ENCODE results near the gene NOB1.
"Not testable (repeated sequence)": the region's sequence is repeated elsewhere in the genome, so short reads cannot be mapped to it uniquely, and the experiment has no call there.

Gene NOB1

DNA sequence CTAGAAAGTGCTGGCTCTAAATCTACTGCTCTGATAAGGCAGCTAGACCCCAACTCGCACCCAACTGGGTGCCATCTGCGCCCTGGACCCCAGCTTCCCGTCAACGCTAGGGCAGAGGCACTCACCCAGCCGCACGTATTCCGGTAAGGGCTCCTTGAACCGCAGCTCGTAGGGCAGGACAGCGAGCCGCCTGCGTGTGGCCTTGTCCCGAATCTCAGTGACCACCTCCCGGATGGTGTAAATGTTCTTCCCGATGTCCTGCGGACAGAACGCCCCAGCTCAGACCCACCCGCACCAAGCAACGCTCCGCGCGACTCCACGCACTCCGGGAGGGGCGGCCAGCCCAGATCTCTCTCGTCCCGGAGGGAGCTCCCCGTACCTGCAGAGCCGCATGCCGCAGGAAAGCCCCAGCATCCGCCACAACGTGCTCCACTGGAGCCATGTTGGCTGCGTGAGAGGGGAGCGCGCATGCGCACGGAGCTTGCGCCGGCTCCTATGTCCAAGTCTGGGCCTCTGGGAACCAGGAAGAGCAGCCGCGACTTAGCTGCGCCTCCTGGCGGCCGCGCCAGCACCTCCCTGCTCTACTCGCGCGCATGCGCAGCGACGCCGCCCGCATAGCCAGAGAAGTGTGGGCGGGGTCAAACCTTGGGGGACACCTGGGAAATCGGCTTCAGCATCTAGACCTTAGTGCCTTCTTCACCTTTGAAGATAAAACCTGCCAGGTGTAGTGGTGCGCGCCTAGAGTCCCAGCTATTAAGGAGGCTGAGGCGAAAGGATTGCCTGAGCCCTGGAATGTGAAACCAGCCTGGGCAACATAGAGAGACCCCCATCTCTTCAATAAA, at the start of gene NOB1:
Gene NOB1, minus strand, starts transcription at position 458 of the 842 bp plus-strand sequence. Its CDS starts 16 bp downstream, at position 442.
- peak; percentile 87 for DNase-seq

DNA sequence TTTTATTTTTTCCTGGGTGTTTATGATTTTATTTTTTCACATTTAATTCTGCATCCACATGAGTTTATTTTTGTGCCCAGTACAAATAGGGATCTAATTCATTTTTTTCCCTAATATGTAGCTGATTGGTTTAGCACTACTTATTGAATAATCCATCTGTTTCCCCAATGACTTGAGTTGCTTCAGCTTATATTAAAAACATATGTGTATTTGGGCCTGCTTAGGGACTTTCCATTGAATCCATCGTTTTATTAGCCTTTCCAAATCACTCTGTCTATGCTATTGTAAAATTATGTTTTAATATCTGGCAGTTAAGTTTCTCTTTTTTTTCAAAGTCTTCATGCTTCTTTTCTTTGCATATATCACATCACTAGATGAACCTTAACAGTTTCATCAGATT, 49.6 kb upstream of the NOB1 start:
- DNase-seq, result no peak

DNA sequence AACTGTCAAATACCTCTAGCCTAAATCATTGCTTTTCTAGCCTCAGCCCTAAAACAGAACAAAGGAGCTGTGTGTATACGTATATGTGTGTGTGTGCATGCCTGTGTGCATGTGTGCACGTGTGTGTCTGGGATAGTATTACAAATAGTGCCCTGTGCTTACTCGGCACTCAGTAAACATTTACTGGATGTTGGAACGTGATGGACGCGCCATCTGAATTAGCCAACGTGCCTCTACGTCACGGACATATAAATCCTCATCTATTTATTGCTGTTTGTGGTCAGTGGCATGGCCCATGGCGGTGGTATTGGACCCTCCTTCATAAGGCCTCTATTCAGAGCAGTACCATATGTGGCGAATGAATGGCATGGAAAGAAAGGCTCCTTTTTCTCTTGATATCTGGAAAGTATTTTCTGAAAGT, 44.9 kb upstream of the NOB1 start:
- no peak for DNase-seq

DNA sequence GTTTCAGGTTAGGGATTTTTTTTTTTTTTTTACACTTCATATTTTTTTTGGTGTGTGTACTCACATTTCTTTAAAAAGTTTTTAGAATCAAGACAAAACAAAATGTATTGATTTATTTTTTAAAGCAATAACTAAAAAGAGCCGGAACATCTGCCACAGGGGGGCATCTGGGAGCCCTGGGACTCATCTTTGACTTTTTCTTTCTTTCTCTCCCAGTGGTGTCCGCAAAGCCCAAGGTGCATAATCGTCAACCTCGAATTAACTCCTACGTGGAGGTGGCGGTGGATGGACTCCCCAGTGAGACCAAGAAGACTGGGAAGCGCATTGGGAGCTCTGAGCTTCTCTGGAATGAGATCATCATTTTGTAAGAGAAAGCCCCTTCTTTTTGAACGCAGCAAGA, 43.7 kb upstream of the NOB1 start:
- no peak for DNase-seq

DNA sequence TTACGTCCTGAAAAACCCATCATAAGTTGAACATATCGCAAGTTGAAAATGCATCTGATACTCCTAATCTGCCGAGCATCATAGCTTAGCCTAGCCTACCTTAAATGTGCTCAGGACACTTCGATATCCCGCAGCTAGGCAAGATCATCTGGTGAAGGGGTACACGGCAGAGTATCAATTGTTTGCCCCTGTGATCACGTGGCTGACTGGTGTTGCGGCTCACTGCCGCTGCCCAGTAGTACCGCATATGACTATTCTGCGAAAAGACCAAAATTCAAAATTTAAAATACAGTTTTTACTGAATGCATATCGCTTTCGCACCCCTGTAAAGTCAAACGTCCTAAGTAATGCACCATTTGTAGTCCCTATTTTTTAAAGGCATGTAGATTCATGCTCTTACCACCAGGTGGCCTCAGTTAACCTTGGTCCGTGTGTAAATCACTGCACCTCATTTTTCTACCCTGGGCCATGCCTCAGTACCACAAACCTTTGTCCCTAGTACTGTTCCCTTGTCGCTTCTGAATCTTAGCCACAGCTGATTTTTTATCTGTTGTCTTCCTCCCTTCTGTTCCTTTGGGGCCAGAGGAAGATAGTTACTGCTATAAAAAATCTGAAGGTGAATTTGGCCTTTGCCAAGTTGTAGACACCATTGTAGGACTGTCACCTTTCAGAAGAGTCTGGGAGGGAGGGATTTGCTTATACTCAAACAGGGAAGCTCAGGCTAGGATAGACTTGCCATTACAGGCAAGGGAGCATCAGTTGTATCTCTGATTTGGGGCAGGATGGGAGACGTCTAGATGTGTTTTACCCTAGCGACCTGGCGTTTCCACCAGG, 41.8 kb upstream of the NOB1 start:
- no peak for DNase-seq

DNA sequence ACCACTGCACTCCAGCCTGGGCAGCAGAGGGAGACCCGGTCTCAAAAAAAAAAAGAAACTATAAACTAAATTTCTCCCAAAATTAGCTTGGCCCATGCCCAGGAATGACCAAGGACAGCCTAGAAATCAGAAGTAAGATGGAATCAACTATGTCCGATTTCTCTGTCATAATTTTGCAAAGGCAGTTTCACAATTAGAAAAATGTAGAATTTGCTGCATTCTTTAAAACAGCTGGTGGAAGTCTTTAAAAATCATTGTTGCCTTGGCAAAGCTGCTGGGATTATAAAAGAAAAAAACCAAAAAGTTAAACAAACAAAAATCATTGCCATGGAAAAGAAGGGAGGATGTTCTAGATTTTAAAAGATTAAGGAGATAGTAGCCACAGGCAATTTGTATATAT, 39.8 kb upstream of the NOB1 start:
- DNase-seq, result no peak

DNA sequence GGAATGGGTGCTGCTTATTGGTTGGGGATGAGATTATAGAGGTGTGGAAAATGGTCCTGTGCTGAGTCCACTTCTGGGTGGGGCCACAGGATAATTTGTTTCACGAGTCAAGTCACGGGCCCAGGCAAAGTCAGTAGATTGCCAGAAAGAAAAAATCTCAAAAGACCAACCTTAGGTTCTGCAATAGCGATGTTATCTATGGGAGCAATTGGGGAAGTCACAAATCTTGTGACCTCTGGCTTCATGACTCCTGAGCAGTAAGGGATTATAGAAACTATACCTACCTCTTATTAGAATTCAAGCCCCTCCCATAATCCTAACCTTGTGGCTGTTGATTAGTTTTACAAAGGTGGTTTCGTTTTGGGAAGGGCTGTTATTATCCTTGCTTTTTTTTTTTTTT, 38.8 kb upstream of the NOB1 start:
- DNase-seq, result no peak

DNA sequence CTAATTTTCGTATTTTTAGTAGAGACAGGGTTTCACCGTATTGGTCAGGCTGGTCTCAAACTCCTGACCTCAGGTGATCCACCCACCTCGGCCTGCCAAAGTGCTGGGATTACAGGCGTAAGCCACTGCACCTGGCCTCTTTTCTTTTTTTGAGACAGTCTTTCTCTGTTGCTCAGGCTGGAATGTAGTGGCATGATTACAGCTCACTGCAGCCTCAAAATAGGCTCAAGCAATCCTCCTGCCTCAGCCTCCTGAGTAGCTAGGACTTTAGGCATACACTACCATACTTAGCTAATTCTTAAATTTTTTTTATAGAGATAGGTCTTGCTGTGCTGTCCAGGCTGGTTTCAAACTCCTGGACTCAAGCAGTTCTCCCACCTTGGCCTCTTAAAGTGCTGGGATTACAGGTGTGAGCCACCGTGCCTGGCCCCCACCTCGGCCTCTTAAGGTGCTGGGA, 36.7 kb upstream of the NOB1 start:
- not testable (repeated sequence) for DNase-seq

DNA sequence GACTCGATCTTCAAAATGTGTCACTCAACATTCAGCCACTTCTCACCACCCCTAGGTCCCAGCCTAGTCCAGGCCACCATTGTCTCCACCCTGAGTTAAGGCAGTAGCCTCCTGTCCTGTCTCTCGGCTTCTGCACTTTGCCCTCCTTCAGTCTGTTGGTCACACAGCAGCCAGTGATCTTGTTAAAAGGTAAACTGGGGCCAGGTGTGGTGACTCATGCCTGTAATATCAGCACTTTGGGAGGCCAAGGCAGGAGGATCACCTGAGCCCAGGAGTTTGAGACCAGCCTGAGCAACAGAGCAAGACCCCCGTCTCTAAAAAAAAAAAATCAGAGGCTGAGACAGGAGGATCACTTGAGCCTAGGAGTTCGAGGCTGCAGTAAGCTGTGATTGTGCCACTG, 33.2 kb upstream of the NOB1 start:
- no peak for DNase-seq

DNA sequence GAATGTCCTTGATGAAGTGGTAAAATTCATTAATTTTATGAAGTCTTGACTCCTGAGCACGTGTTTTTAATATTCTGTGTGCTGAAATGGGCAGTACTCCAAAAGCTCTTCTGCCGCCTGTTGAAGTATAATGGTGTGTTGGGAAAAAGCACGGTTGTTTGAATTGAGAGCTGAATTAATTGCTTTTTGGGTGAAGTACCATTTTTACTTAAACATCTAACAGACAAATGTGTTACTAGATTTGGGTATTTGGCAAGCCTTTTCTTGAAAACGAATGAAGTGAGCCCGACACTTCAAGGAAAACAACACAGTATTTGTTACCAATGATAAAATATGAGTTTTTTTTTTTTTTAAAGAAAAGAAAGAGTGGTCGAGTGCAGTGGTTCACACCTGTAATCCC, 29.9 kb upstream of the NOB1 start:
- DNase-seq, result no peak

DNA sequence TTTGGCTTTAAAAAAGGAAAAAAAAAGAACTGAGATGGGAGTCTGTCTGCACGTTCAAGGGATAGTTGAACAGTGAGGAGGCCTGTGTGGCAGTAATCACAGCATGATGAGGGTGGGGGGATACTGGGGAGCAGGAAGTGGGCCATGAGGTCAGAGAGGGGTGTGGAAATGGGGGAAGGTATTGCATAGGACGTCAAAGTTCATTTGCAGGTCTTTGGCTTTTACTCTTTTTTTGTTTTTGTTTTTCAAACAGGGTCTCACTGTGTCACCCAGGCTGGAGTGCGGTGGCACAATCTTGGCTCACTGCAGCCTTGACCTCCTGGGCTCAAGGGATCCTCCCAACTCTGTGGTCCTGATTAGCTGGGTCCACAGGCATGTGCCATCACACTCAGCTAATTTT, 26.4 kb upstream of the NOB1 start:
- no peak for DNase-seq

DNA sequence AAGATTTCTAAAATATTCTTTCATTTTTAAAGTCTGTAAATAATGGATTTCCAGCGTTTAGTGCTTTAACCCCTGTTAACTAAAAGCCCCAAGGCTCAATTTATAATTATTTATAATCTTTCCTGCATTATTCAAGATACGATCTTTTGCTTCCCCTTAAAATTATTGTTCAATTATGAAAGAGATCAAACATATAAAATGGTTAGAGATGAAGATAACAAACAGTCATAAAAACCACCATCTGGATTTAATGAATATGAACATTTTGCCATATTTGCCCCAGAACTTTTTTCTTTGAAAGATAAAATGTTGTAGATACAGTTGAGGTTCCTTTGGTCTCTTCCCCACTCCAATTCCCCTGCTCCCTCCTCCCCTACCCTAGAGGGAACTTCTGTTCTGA, 25.0 kb upstream of the NOB1 start:
- no peak for DNase-seq

DNA sequence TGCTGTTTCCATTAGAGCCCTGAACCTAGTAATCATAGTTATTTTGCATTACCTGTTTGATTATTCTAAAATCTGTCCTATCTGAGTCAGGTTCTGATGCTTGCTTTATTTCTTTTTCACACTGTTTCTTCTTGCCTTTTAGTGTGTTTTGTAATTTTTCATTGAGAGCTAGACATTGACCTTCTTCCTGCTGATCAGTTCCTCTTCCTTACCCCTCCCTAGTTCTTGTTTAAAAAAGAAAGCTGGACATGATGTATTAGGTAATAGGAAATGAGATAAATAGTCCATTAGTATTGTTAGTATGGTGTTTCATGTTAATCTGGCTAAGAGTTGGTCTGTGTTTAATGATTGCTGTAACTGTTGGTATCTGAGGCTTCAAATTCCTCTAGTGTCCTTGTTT, 20.8 kb upstream of the NOB1 start:
- DNase-seq, result no peak

DNA sequence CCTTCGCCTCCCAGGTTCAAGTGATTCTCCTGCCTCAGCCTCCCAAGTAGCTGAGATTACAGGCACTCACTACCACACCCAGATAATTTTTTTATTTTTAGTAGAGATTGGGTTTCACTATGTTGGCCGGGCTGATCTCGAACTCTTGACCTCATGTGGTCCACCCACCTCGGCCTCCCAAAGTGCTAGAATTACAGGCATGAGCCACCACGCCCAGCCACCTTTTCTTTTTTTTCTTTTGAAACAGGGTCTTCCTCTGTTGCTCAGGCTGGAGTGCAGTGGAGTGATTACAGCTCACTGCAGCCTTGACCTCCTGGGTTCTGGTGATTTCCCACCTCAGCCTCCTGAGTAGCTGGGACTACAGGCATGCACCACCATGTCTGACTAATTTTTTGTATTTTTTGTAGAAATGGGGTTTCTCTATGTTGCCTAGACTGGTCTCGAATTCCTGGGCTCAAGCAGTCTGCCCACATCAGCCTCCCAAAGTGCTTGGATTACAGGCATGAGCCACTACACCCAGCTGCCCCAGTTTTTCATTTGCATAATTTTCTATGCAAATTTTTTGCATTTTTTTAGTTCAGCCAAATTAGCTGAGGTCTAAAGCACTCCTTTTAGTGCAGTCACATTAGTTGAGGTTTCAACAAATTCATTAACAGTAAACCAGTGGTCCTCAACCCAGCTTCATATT, 18.7 kb upstream of the NOB1 start:
- DNase-seq, result no peak

DNA sequence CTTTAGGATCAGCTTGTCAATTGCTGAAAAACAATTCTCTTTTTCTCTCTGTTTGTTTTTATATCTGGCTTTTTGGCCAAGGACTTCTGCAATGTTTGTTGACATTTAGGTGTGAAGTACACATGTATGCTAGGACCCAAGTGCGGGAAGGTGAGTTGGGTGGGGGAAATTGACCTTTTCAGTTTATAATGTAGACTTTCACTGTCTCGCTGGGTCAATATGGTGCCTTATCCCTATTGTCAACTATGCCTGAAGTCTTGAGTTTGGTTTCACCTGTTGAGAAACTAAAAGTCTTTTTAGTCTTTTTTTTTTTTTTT, 16.9 kb upstream of the NOB1 start:
- DNase-seq, result no peak

DNA sequence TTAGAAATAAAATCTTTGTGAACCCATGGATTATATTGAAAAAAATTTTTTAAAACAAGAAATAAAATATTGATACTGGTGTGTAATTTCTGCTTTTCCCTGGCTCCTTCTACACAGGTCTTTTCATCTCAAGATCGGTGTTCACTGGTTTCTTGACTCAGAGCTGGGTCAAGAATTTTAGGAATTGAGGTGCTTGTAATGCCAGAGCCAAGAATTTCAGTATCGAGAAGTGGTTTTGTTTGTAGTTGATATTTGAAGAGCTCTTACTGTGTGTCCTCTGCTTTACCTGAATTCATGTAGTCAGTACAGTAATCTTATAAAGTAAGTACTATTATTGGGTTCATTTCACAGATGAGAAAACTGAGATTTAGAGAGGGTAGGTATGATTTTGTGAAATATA, 14.7 kb upstream of the NOB1 start:
- no peak for DNase-seq

DNA sequence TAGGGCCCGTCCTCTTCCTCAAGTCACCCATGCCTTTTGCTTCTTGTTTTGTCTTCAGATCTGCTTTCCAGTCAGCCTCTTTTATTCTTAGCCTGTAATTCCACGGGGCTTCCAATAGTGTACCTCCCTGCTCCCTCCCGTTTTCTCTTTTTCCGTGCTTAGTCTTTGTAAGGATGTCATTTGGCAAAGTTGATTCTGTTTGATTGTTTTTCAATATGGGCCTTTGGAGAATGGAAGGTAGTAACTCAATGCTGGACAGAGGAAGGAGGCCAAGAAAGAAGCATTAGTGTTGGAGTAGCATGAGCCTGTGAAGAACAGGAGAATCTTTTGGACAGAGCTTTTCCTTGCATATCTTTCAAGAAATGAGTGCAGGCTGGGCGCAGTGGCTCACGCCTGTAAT, 13.9 kb upstream of the NOB1 start:
- DNase-seq, result no peak

DNA sequence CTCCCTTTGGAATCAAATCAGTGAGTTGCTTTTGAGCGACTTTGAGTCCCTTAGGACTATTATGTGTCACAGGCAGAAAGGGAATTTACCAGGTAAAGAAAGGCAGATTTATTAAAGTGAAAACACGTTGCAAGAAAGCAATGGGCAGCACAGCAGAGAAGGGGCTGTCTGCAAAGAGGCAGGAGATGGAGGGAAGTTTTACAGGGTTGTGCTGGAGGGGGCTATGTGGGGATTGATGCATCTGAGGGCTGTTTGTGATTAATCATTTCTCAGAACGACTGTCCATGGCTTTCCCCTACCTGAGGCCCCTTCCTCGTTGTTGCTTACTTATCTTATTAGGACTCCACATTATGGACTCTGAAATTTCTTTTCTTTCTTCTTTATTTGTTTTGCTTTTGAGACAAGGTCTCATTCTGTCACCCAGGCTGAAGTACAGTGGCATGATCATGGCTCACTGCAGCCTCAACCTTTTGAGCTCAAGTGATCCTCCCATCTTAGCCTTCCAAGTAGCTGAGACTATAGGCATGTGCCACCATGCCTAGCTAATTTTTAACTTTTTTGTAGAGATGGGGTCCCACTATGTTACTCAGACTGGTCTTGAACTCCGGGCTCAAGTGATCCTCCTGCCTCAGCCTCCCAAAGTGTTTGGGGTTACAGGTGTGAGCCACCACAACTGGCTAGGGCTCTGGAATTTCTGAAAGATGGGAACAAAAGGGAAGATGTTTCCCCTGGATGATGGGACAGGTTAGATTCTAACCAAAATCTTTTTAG, 12.9 kb upstream of the NOB1 start:
- no peak for DNase-seq

DNA sequence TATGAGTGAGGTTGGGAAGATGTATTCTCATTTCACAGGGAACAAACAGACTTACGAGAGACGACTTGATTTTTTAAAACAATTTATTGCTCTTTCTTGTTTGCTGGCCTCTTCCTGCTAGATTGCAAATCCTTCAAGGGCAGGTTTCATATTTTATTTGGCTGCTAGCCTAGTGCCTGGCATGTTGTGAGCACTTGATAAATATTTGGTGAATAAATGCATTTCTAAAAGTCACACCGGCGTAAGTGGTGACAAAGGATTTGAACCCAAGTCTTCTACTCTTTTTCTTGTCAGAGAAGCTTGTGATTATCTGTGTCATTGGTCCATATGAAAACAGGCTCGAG, 8.8 kb upstream of the NOB1 start:
- DNase-seq, result no peak

DNA sequence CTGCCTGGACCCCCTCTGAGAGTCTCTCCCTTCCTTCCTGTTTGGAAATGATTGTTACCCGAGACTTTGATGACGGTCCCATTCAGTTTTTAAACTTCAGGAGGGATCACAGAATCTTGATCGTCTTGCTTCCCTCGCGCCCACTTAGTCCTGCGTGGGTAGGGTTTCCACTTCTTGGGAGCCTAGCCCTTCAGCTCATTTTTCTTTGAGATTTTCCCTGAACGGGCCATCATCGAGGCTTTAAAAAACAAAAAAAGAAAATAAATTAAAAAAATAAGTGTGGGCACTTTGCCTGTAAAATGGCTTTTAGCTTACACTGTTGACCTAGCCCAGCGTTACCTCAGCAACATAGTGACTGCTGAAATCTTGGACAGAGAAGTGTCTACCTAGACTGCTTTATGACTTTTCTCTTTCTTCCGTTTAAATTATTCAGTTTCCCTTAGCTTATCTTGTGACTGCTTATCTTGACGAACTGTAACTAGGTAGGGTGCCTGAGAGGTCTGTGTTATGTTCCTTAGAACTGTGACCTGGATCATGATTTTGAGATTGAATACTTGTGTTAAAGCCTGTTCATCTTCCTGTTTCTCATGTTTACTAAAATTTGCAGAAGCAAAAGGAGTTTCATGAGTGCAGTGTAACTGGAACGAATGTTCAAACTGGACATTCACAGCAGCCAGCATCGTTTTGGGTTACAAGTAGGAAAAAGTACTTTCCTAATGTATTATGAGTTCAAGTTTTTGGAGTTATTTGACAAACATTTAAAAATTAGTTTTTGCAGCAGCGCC, 8.3 kb upstream of the NOB1 start:
- no peak for DNase-seq

DNA sequence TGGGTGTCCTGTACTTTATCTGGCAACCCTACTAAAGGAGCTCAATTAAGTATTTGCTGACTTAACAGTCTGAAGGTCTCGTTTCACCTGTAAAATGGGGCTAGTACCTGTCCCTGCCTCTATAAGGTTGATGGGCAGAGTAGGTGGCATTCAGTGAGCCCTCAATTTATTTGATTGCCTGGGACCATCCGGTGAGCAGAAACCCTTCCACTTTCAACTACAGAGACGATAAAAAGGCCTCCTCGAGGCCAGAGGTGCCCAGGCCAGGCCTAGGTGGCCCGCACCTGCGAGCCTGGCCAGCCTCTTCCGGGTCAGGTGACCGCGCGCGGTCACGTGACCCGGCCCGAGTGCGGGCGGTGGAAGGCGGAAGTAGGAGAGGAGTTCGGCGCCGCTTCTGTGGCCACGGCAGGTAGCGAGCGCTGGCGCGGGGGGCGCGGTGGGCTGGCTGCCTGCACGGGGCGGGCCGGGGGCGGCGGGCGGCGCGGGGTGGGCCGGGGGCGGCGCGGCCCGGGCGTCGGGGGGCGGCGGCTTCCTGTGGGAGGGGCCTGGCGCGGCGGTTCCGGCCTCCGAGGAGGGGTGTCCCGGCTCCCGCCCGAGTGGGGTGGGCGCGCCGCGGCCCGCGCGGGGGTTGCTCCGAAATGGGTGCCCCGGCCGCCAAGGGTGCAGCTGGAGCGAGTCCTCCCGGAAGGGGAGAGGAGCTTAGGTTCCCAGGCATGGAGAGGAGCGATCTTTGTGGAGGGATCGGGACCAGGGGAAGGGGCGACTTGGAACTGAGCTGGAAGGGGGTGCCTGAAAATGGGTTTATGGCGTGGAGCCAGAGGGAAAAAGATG, 7.5 kb upstream of the NOB1 start, which contains the start of gene WWP2:
Gene WWP2, plus strand, starts transcription at position 350 of the 831 bp plus-strand sequence. CDS start 24,679 bp downstream, outside the sequence.
- DNase-seq, result no peak

All from T1000 (cell line).